ENCODE data around the gene GRIA4.

GRIA4 gene

DNA sequence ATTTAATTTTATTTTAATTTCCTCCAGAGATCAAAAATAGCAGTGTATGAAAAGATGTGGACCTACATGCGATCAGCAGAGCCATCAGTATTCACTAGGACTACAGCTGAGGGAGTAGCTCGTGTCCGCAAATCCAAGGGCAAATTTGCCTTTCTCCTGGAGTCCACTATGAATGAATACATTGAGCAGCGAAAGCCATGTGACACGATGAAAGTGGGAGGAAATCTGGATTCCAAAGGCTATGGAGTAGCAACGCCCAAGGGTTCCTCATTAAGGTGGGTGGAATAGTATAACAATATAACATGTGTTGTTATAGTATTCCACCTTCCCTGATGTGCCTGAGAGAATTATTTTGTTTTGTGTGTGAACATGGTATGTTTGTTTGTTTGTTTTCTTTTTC lies 323.8 kb downstream of the GRIA4 start:
- TF ChIP-seq, protein P1, sequence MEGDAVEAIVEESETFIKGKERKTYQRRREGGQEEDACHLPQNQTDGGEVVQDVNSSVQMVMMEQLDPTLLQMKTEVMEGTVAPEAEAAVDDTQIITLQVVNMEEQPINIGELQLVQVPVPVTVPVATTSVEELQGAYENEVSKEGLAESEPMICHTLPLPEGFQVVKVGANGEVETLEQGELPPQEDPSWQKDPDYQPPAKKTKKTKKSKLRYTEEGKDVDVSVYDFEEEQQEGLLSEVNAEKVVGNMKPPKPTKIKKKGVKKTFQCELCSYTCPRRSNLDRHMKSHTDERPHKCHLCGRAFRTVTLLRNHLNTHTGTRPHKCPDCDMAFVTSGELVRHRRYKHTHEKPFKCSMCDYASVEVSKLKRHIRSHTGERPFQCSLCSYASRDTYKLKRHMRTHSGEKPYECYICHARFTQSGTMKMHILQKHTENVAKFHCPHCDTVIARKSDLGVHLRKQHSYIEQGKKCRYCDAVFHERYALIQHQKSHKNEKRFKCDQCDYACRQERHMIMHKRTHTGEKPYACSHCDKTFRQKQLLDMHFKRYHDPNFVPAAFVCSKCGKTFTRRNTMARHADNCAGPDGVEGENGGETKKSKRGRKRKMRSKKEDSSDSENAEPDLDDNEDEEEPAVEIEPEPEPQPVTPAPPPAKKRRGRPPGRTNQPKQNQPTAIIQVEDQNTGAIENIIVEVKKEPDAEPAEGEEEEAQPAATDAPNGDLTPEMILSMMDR (IDR thresholded peaks at IDR 0.05), result no peak

GRCh38 chr11:105935791-105936190 lies 325.9 kb downstream of the GRIA4 start:
- TF ChIP-seq, protein P1 (IDR thresholded peaks at IDR 0.05), result no peak

GRCh38 chr11:105937331-105937730 lies 327.5 kb downstream of the GRIA4 start:
- TF ChIP-seq, protein P1 (IDR thresholded peaks at IDR 0.05), result no peak

DNA sequence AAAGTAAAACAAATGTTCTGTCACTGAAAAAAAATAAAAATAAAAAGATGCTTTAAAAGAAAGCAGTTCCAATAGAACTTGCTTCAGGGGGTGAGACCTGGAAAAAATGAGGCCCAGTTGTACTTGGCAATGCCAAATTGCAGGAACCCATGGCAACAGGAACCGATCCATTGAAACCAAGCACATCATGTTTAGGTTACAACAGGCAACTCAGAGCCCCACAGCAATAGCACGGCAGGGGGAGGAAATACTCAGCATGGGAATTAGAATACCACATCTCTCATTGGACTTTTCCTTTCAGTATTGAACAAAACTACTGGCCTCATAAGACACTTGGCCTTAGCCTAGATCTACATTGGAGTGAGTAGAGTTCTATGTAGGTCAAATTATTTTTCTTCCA lies 327.9 kb downstream of the GRIA4 start:
- TF ChIP-seq, protein P1 (IDR thresholded peaks at IDR 0.05), result no peak

- TF ChIP-seq, protein P1 (IDR thresholded peaks at IDR 0.05), result no peak
Observed at GRCh38 chr11:105942921-105943320, 333.0 kb downstream of the GRIA4 start.

DNA sequence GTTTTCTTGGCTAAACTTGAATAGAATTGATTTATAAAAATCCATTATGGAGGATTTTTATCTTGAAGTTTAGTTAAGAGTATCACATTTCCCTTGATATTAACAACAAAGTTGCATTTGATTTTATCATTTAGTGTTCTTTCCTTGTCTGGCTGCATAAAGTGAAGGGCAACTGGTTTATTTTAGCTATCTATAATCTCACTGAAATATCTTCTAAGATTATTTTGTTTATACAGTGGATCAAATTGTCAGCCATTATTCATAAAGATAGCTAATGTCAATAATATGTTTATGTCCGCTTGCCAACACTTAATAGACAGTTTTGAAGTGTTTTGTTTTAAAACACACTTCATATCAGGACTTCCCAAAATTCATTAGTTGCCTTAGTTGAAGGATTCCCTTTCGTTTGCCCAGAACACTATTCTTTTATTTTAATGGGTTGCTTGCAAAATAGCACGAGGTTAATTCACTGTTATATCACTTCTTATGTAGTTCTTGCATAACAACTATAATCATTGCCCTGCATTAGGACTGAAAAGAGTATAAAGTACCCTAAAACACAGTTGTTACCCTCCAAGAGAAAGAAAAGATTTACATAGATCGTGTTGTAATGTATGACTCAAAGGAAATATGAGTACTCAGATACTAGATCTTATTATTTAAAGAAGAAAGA lies 339.2 kb downstream of the GRIA4 start:
- TF ChIP-seq, protein P1 (IDR thresholded peaks at IDR 0.05), result no peak

DNA sequence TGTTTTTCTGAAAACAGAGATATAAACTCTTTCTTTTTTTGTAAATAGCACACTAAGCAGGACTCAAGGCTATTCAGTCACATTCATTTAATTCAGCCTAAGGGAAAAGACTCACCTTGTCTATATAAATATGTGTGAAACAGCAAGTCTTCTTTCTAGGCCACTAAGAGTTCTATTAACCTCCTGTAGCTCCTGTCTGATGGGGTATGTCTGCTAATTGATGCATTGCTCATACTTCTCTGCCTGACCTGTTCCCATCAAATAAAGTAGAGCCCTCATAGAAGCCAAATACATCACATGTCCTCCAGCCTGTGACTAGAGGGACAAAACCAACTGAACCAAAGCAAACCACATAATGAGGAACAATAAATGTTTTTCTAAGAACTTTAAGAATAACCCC lies 344.0 kb downstream of the GRIA4 start:
- TF ChIP-seq, protein P1 (IDR thresholded peaks at IDR 0.05), result no peak

Data from LNCAP (cell line).